Central memory CD8-positive, alpha-beta T cell (primary cell): ENCODE results near the gene POLR3B.
"Not testable (repeated sequence)": the region's sequence is repeated elsewhere in the genome, so short reads cannot be mapped to it uniquely, and the experiment has no call there.

Experiments used
- ATAC-seq: fragments of 150-1000 bp; cut with Tn5 transposase; replicated peaks from 2 replicates; pipeline ENCODE4 v1.10.0; 2022; ENCODE audit warnings: mild to moderate bottlenecking, moderate FRiP score, moderate number of reproducible peaks; ENCODE audit not compliant: poor library complexity, severe bottlenecking; ENCODE audit errors: extremely low read depth
- DNase-seq, 2 donors: peaks; one replicate each; pipeline ENCODE4 v3.0.0; 2021; ENCODE audit warnings: low spot score in 2 of 2
- H3K27ac Mint-ChIP-seq: one replicate; pipeline ENCODE4 v1.8.0; 2022; ENCODE audit warnings: low read depth, mild to moderate bottlenecking, moderate library complexity, mixed read lengths
- H3K27me3 Mint-ChIP-seq: one replicate; pipeline ENCODE4 v1.8.0; 2022; ENCODE audit warnings: mixed read lengths
- H3K36me3 Mint-ChIP-seq: one replicate; pipeline ENCODE4 v1.8.0; 2022; ENCODE audit warnings: mild to moderate bottlenecking, moderate library complexity, mixed read lengths; ENCODE audit not compliant: insufficient read depth
- H3K4me1 Mint-ChIP-seq: one replicate; pipeline ENCODE4 v1.8.0; 2022; ENCODE audit warnings: mixed read lengths
- H3K4me3 Mint-ChIP-seq: one replicate; pipeline ENCODE4 v1.8.0; 2022; ENCODE audit warnings: mild to moderate bottlenecking, moderate library complexity, mixed read lengths
- H3K9me3 Mint-ChIP-seq: one replicate; pipeline ENCODE4 v1.8.0; 2022; ENCODE audit warnings: mixed read lengths

Gene POLR3B

GRCh38 chr12:106357549-106358395, at the start of gene POLR3B:
Gene POLR3B, plus strand, starts transcription at chr12:106357748. Its CDS starts 132 bp downstream, at chr12:106357880.
- H3K27me3 Mint-ChIP-seq: no peaks in the 10 kb centered on the region
- H3K4me3 Mint-ChIP-seq: peak within 1 kb of the TSS; percentile 82
- peak within 1 kb of the TSS; percentile 85 for H3K27ac Mint-ChIP-seq
- peaks cover 12% of the 10 kb centered on the region for H3K36me3 Mint-ChIP-seq
- H3K4me1 Mint-ChIP-seq: peaks cover 18% of the 10 kb centered on the region
- ATAC-seq (peak; percentile 96), DNase-seq (peak; percentile 95 to 96)
- H3K9me3 Mint-ChIP-seq: no peaks in the 10 kb centered on the region

GRCh38 chr12:106308121-106308520, 49.4 kb upstream of the POLR3B start:
- no peaks in the 10 kb centered on the region for H3K27me3 Mint-ChIP-seq
- no peak overlapping the region for H3K4me3 Mint-ChIP-seq
- H3K4me1 Mint-ChIP-seq: peaks cover 71% of the 10 kb centered on the region
- ATAC-seq (no peak), DNase-seq (no peak)
- H3K27ac Mint-ChIP-seq: no peak overlapping the region
- peaks cover 24% of the 10 kb centered on the region for H3K36me3 Mint-ChIP-seq
- H3K9me3 Mint-ChIP-seq: no peaks in the 10 kb centered on the region

GRCh38 chr12:106308611-106309010, 48.9 kb upstream of the POLR3B start:
- ATAC-seq: no peak
- H3K4me1 Mint-ChIP-seq: peaks cover 66% of the 10 kb centered on the region

GRCh38 chr12:106309671-106310505, 47.7 kb upstream of the POLR3B start:
- peak overlapping the region; percentile 4 for H3K27ac Mint-ChIP-seq

More at GRCh38 chr12:106308611-106309010, 48.9 kb upstream of the POLR3B start:
- Mint-ChIP-seq H3K9me3 (no peaks in the 10 kb centered on the region), H3K4me3 (no peak overlapping the region), H3K36me3 (peaks cover 20% of the 10 kb centered on the region), H3K27me3 (no peaks in the 10 kb centered on the region), H3K27ac (no peak overlapping the region)
- DNase-seq: no peak

GRCh38 chr12:106310687-106311086, 46.9 kb upstream of the POLR3B start:
- H3K27ac Mint-ChIP-seq: no peak overlapping the region
- ATAC-seq (no peak), DNase-seq (no peak)
- no peak overlapping the region for H3K4me3 Mint-ChIP-seq
- H3K4me1 Mint-ChIP-seq: peaks cover 45% of the 10 kb centered on the region
- no peaks in the 10 kb centered on the region for H3K27me3 Mint-ChIP-seq
- no peaks in the 10 kb centered on the region for H3K9me3 Mint-ChIP-seq
- peaks cover 29% of the 10 kb centered on the region for H3K36me3 Mint-ChIP-seq

More at GRCh38 chr12:106309671-106310505, 47.7 kb upstream of the POLR3B start:
- Mint-ChIP-seq H3K9me3 (no peaks in the 10 kb centered on the region), H3K27me3 (no peaks in the 10 kb centered on the region), H3K36me3 (peaks cover 21% of the 10 kb centered on the region), H3K4me1 (peaks cover 53% of the 10 kb centered on the region), H3K4me3 (no peak overlapping the region)
- DNase-seq (no peak), ATAC-seq (no peak)

- H3K36me3 Mint-ChIP-seq: peaks cover 29% of the 10 kb centered on the region
- H3K4me1 Mint-ChIP-seq: peaks cover 42% of the 10 kb centered on the region
- ATAC-seq (no peak), DNase-seq (no peak)
- no peak overlapping the region for H3K4me3 Mint-ChIP-seq
- no peak overlapping the region for H3K27ac Mint-ChIP-seq
- H3K27me3 Mint-ChIP-seq: no peaks in the 10 kb centered on the region
- no peaks in the 10 kb centered on the region for H3K9me3 Mint-ChIP-seq
Measured at GRCh38 chr12:106311139-106311538, 46.4 kb upstream of the POLR3B start.

- H3K27me3 Mint-ChIP-seq, H3K4me3 Mint-ChIP-seq, H3K27ac Mint-ChIP-seq, DNase-seq, ATAC-seq, H3K9me3 Mint-ChIP-seq: not testable (repeated sequence)
- peaks cover 35% of the 10 kb centered on the region for H3K4me1 Mint-ChIP-seq
- peaks cover 28% of the 10 kb centered on the region for H3K36me3 Mint-ChIP-seq
Measured at GRCh38 chr12:106313413-106313812, 44.1 kb upstream of the POLR3B start.

- DNase-seq: no peak
- H3K9me3 Mint-ChIP-seq: no peaks in the 10 kb centered on the region
- no peaks in the 10 kb centered on the region for H3K27me3 Mint-ChIP-seq
- no peak overlapping the region for H3K27ac Mint-ChIP-seq
- H3K36me3 Mint-ChIP-seq: peaks cover 45% of the 10 kb centered on the region
- ATAC-seq: no peak
- peaks cover 16% of the 10 kb centered on the region for H3K4me1 Mint-ChIP-seq
- H3K4me3 Mint-ChIP-seq: no peak overlapping the region
Measured at GRCh38 chr12:106315523-106315922, 42.0 kb upstream of the POLR3B start.

- Mint-ChIP-seq H3K27ac (no peak overlapping the region), H3K36me3 (peaks cover 53% of the 10 kb centered on the region), H3K4me3 (no peak overlapping the region), H3K9me3 (no peaks in the 10 kb centered on the region), H3K4me1 (peaks cover 5% of the 10 kb centered on the region), H3K27me3 (no peaks in the 10 kb centered on the region)
- ATAC-seq: no peak
- DNase-seq: no peak
Measured at GRCh38 chr12:106317406-106318082, 40.0 kb upstream of the POLR3B start.

- ATAC-seq: no peak
- Mint-ChIP-seq H3K36me3 (peaks cover 60% of the 10 kb centered on the region), H3K4me1 (peaks cover 10% of the 10 kb centered on the region)
Measured at GRCh38 chr12:106321139-106321850, 36.3 kb upstream of the POLR3B start.

GRCh38 chr12:106323537-106323936, 34.0 kb upstream of the POLR3B start:
- H3K36me3 Mint-ChIP-seq: peaks cover 67% of the 10 kb centered on the region
- no peak overlapping the region for H3K27ac Mint-ChIP-seq
- H3K27me3 Mint-ChIP-seq: no peaks in the 10 kb centered on the region
- H3K9me3 Mint-ChIP-seq: no peaks in the 10 kb centered on the region
- DNase-seq (no peak), ATAC-seq (no peak)
- H3K4me3 Mint-ChIP-seq: no peak overlapping the region
- peaks cover 9% of the 10 kb centered on the region for H3K4me1 Mint-ChIP-seq

More at GRCh38 chr12:106321139-106321850, 36.3 kb upstream of the POLR3B start:
- H3K27ac Mint-ChIP-seq: no peak overlapping the region
- H3K9me3 Mint-ChIP-seq: no peaks in the 10 kb centered on the region
- no peaks in the 10 kb centered on the region for H3K27me3 Mint-ChIP-seq
- no peak overlapping the region for H3K4me3 Mint-ChIP-seq
- no peak for DNase-seq
